SJSA1 (cell line): ENCODE data around the gene NKIRAS1. TPM values are rescaled to one million over a fixed set of nuclear protein-coding genes. Genes with fewer than 3 reads are reported as not detected.
A peak's percentile ranks its signal among the peaks of the same experiment; 100 is the strongest.
"Not testable (repeated sequence)": the region's sequence is repeated elsewhere in the genome, so short reads cannot be mapped to it uniquely, and the experiment has no call there.

Source experiments
- DNase-seq, 2 experiments: peaks; one replicate each; pipeline ENCODE4 v3.0.0-alpha.2; 2015 to 2020; ENCODE audit warnings: low spot score in 2 of 2, low read depth in 1 of 2
- H3K27ac ChIP-seq: fragments of 250-450 bp; sonication (Bioruptor Pico); 2 replicates; pipeline ENCODE4 v1.5.1; 2020; ENCODE audit warnings: mild to moderate bottlenecking, moderate library complexity
- H3K27me3 ChIP-seq: fragments of 250-450 bp; sonication (Bioruptor Pico); replicated peaks from 2 replicates; pipeline ENCODE4 v1.5.1; 2020; ENCODE audit warnings: mild to moderate bottlenecking, moderate library complexity
- H3K36me3 ChIP-seq: fragments of 250-450 bp; sonication (Bioruptor Pico); 2 replicates; pipeline ENCODE4 v1.5.1; 2020; ENCODE audit warnings: mild to moderate bottlenecking
- H3K4me1 ChIP-seq: fragments of 250-450 bp; sonication (Bioruptor Pico); replicated peaks from 2 replicates; pipeline ENCODE4 v1.6.1; 2021; ENCODE audit warnings: mild to moderate bottlenecking
- H3K4me3 ChIP-seq: fragments of 250-450 bp; sonication (Bioruptor Pico); 2 replicates; pipeline ENCODE4 v1.5.1; 2020; ENCODE audit warnings: mild to moderate bottlenecking
- H3K9me3 ChIP-seq: fragments of 250-450 bp; sonication (Bioruptor Pico); replicated peaks from 2 replicates; pipeline ENCODE4 v1.5.1; 2020; ENCODE audit warnings: mild to moderate bottlenecking
- total RNA-seq: library from RNA; depleted of rRNA; stranded (reverse); fragments of >200 nt; shearing (Covaris generic); gene quantifications from 2 replicates; pipeline ENCODE4 v1.2.3, GENCODE V29; 2014

NKIRAS1 gene
- total RNA-seq, 1 experiment from 2014 or later, result 18.1 TPM

- DNase-seq, H3K9me3 ChIP-seq, H3K4me1 ChIP-seq, H3K27me3 ChIP-seq, H3K27ac ChIP-seq, H3K4me3 ChIP-seq: not testable (repeated sequence)
- peaks cover 14% of the 10 kb centered on the region for H3K36me3 ChIP-seq
Observed at GRCh38 chr3:23912335-23912734, 4.5 kb downstream of the NKIRAS1 start.

GRCh38 chr3:23911397-23911796 is 5.4 kb downstream of the NKIRAS1 start:
- no peak for DNase-seq
- no peaks in the 10 kb centered on the region for H3K27me3 ChIP-seq
- no peak overlapping the region for H3K27ac ChIP-seq
- no peak overlapping the region for H3K4me3 ChIP-seq
- no peaks in the 10 kb centered on the region for H3K9me3 ChIP-seq
- H3K4me1 ChIP-seq, result 0 out of 2 replicates have a peak, but pooled peaks cover 5% of the 10 kb centered on the region
- peaks cover 15% of the 10 kb centered on the region for H3K36me3 ChIP-seq

GRCh38 chr3:23909341-23909740 is 7.4 kb downstream of the NKIRAS1 start:
- Histone ChIP-seq H3K4me3 (no peak overlapping the region), H3K36me3 (peaks cover 15% of the 10 kb centered on the region), H3K27ac (no peak overlapping the region), H3K27me3 (no peaks in the 10 kb centered on the region), H3K9me3 (no peaks in the 10 kb centered on the region), H3K4me1 (no peaks in the 10 kb centered on the region)
- no peak for DNase-seq

GRCh38 chr3:23904545-23904944 is 12.2 kb downstream of the NKIRAS1 start:
- Histone ChIP-seq H3K4me3 (no peak overlapping the region), H3K27me3 (no peaks in the 10 kb centered on the region), H3K27ac (no peak overlapping the region), H3K4me1 (no peaks in the 10 kb centered on the region), H3K9me3 (no peaks in the 10 kb centered on the region), H3K36me3 (peaks cover 13% of the 10 kb centered on the region)
- DNase-seq, result no peak

- H3K27me3 ChIP-seq, result no peaks in the 10 kb centered on the region
- H3K27ac ChIP-seq, result no peak overlapping the region
- DNase-seq, result no peak
- no peak overlapping the region for H3K4me3 ChIP-seq
- H3K36me3 ChIP-seq, result peaks cover 27% of the 10 kb centered on the region
- H3K4me1 ChIP-seq, result no peaks in the 10 kb centered on the region
- H3K9me3 ChIP-seq, result no peaks in the 10 kb centered on the region
Observed at GRCh38 chr3:23900744-23901143, 16.0 kb downstream of the NKIRAS1 start.

- Histone ChIP-seq H3K27ac (no peak overlapping the region), H3K4me3 (no peak overlapping the region), H3K27me3 (no peaks in the 10 kb centered on the region), H3K36me3 (peaks cover 46% of the 10 kb centered on the region), H3K9me3 (no peaks in the 10 kb centered on the region), H3K4me1 (no peaks in the 10 kb centered on the region)
- DNase-seq, result no peak
Observed at GRCh38 chr3:23895181-23895580, 21.6 kb downstream of the NKIRAS1 start.

GRCh38 chr3:23894254-23895061 is 22.3 kb downstream of the NKIRAS1 start:
- H3K36me3 ChIP-seq, result peaks cover 38% of the 10 kb centered on the region
- H3K27me3 ChIP-seq, result no peaks in the 10 kb centered on the region
- H3K27ac ChIP-seq, result no peak overlapping the region
- no peak for DNase-seq
- no peak overlapping the region for H3K4me3 ChIP-seq
- no peaks in the 10 kb centered on the region for H3K9me3 ChIP-seq
- no peaks in the 10 kb centered on the region for H3K4me1 ChIP-seq

GRCh38 chr3:23889950-23890349 is 26.8 kb downstream of the NKIRAS1 start:
- Histone ChIP-seq H3K4me3 (no peak overlapping the region), H3K27ac (no peak overlapping the region), H3K4me1 (no peaks in the 10 kb centered on the region), H3K27me3 (no peaks in the 10 kb centered on the region), H3K36me3 (peaks cover 36% of the 10 kb centered on the region), H3K9me3 (no peaks in the 10 kb centered on the region)
- DNase-seq, result no peak

GRCh38 chr3:23889386-23889785 is 27.4 kb downstream of the NKIRAS1 start:
- Histone ChIP-seq H3K36me3 (peaks cover 32% of the 10 kb centered on the region), H3K27me3 (no peaks in the 10 kb centered on the region)

GRCh38 chr3:23888617-23889228 is 28.1 kb downstream of the NKIRAS1 start:
- H3K4me3 ChIP-seq, result no peak overlapping the region
- H3K4me1 ChIP-seq, result no peaks in the 10 kb centered on the region
- DNase-seq, result peak in 1 of 2 experiments; percentile 25
- H3K9me3 ChIP-seq, result no peaks in the 10 kb centered on the region
- no peak overlapping the region for H3K27ac ChIP-seq
- no peaks in the 10 kb centered on the region for H3K27me3 ChIP-seq
- H3K36me3 ChIP-seq, result peaks cover 28% of the 10 kb centered on the region

More at GRCh38 chr3:23889386-23889785, 27.4 kb downstream of the NKIRAS1 start:
- H3K4me3 ChIP-seq, result no peak overlapping the region
- DNase-seq, result no peak
- H3K4me1 ChIP-seq, result no peaks in the 10 kb centered on the region
- H3K27ac ChIP-seq, result no peak overlapping the region
- no peaks in the 10 kb centered on the region for H3K9me3 ChIP-seq

GRCh38 chr3:23886311-23886710 is 30.5 kb downstream of the NKIRAS1 start:
- Histone ChIP-seq H3K36me3 (peaks cover 26% of the 10 kb centered on the region), H3K4me3 (no peak overlapping the region), H3K27me3 (no peaks in the 10 kb centered on the region), H3K27ac (no peak overlapping the region), H3K9me3 (no peaks in the 10 kb centered on the region), H3K4me1 (no peaks in the 10 kb centered on the region)
- no peak for DNase-seq

- H3K27me3 ChIP-seq, result no peaks in the 10 kb centered on the region
- H3K4me3 ChIP-seq, result no peak overlapping the region
- peaks cover 19% of the 10 kb centered on the region for H3K36me3 ChIP-seq
- H3K27ac ChIP-seq, result no peak overlapping the region
- DNase-seq, result no peak
- H3K9me3 ChIP-seq, result no peaks in the 10 kb centered on the region
- H3K4me1 ChIP-seq, result no peaks in the 10 kb centered on the region
Observed at GRCh38 chr3:23885210-23885609, 31.6 kb downstream of the NKIRAS1 start.

GRCh38 chr3:23884481-23884880 is 32.3 kb downstream of the NKIRAS1 start:
- Histone ChIP-seq H3K4me1 (no peaks in the 10 kb centered on the region), H3K9me3 (no peaks in the 10 kb centered on the region), H3K27me3 (no peaks in the 10 kb centered on the region), H3K27ac (no peak overlapping the region), H3K4me3 (no peak overlapping the region), H3K36me3 (peaks cover 19% of the 10 kb centered on the region)
- no peak for DNase-seq

GRCh38 chr3:23882487-23882918 is 34.3 kb downstream of the NKIRAS1 start:
- DNase-seq, result no peak
- Histone ChIP-seq H3K27me3 (no peaks in the 10 kb centered on the region), H3K27ac (no peak overlapping the region), H3K36me3 (peaks cover 7% of the 10 kb centered on the region; the same call in 1 of the 2 replicates), H3K4me3 (no peak overlapping the region), H3K9me3 (no peaks in the 10 kb centered on the region), H3K4me1 (peaks cover 2% of the 10 kb centered on the region)
